Esophagus muscularis mucosa (tissue), 3 donors: ENCODE measurements around the gene FCGBP.

ENCODE experiments used
- CTCF ChIP-seq, 3 experiments: fragments of 200-600 bp in 2 of 3; fragments of 450-650 bp in 1 of 3; sonication (generic) in 2 of 3; IDR thresholded peaks; one replicate each; pipeline ENCODE4 v1.5.1; 2017 to 2019; ENCODE audit warnings: antibody characterized with exemption in 3 of 3, mild to moderate bottlenecking in 2 of 3, moderate library complexity in 1 of 3
- POLR2AphosphoS5 ChIP-seq, 2 donors: sonication (generic); formaldehyde crosslinking; IDR thresholded peaks; one replicate each; pipeline ENCODE4 v1.6.1; 2017; ENCODE audit warnings: antibody characterized with exemption in 2 of 2

DNA sequence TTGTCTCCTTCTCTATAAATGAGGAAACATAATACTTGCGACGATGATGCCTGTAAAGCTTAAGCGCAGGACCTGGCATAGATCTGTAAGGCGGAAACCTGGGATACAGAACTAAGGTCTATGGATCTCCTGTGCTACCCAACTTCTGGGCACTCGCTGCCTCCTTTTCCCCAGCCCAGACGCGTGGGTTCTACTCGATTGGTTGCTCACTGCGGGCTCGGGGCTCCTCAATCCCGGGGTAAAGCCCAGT lies 35.9 kb upstream of the FCGBP start:
- no peak for TF ChIP-seq POLR2AphosphoS5 (IDR thresholded peaks at IDR 0.05)
- TF ChIP-seq CTCF (IDR thresholded peaks at IDR 0.05), result no peak
